Panc1 (cell line): ENCODE measurements around the gene UCP2. TPM values are rescaled to one million over a fixed set of nuclear protein-coding genes. Genes with fewer than 3 reads are reported as not detected.

Experiments used
- ATAC-seq: fragments of 200-7000 bp; cut with Tn5 transposase; 2 replicates; pipeline ENCODE4 v1.9.1; 2020; ENCODE audit warnings: mild to moderate bottlenecking, moderate library complexity
- BruUV-seq: library from RNA; stranded (reverse); fragments of 400-500 nt; replicated peaks from 2 replicates; lab custom pipeline; 2021; lab: Mats Ljungman, UMichigan
- CTCF ChIA-PET: fragments of 300-600 bp; sonication (Branson Sonifier 250); formaldehyde crosslinking; loops from one replicate; lab custom pipeline; 2022; ENCODE audit warnings: antibody characterized with exemption; lab: Charles Lee
- POLR2A ChIA-PET: fragments of 300-600 bp; sonication (Branson Sonifier 250); formaldehyde crosslinking; loops from one replicate; lab custom pipeline; 2022; ENCODE audit warnings: antibody characterized with exemption; lab: Charles Lee
- DNase-seq: peaks from one replicate; pipeline ENCODE4 v3.0.0-alpha.2; 2010; ENCODE audit warnings: low read depth, low spot score
- H3K27ac ChIP-seq: 2 replicates; pipeline ENCODE4 v1.5.1; 2011; ENCODE audit warnings: mild to moderate bottlenecking, low read length, inconsistent platforms
- H3K27me3 ChIP-seq: fragments of 200-500 bp; sonication (Bioruptor generic); 2 replicates; pipeline ENCODE4 v1.6.0; 2014; ENCODE audit warnings: low read length, inconsistent platforms; ENCODE audit not compliant: control insufficient read depth, insufficient read depth
- H3K36me3 ChIP-seq: fragments of 200-500 bp; sonication (Bioruptor generic); 2 replicates; pipeline ENCODE4 v1.5.1; 2014; ENCODE audit warnings: inconsistent platforms, mild to moderate bottlenecking, low read length, moderate library complexity; ENCODE audit not compliant: control insufficient read depth, insufficient read depth
- H3K4me1 ChIP-seq: 2 replicates; pipeline ENCODE4 v1.5.1; 2011; ENCODE audit warnings: inconsistent platforms, mild to moderate bottlenecking, low read length, moderate library complexity; ENCODE audit not compliant: control insufficient read depth, insufficient read depth
- H3K4me3 ChIP-seq, 2 experiments: 2 replicates each; pipeline ENCODE4 v1.5.1; 2011 to 2012; ENCODE audit warnings: low read depth in 2 of 2, low read length in 2 of 2, mild to moderate bottlenecking in 2 of 2, inconsistent platforms in 1 of 2, moderate library complexity in 1 of 2
- H3K9me3 ChIP-seq: fragments of 200-500 bp; sonication (Bioruptor generic); 2 replicates; pipeline ENCODE4 v1.5.1; 2014; ENCODE audit warnings: low read depth, mild to moderate bottlenecking, inconsistent platforms, low read length, moderate library complexity; ENCODE audit not compliant: control insufficient read depth, insufficient read depth
- CTCF ChIP-seq: fragments of 450-650 bp; IDR thresholded peaks from 2 replicates; pipeline ENCODE4 v1.5.1; 2017; ENCODE audit warnings: mild to moderate bottlenecking
- POLR2AphosphoS5 ChIP-seq: IDR thresholded peaks from 2 replicates; pipeline ENCODE4 v1.6.1; 2012; ENCODE audit warnings: mild to moderate bottlenecking, low read depth, low read length, moderate library complexity
- REST ChIP-seq, 2 experiments: IDR thresholded peaks; 2 replicates each; pipeline ENCODE4 v1.6.1; 2011 to 2012; ENCODE audit warnings: low read depth in 2 of 2, control low read depth in 1 of 2, low read length in 1 of 2, mild to moderate bottlenecking in 1 of 2, moderate library complexity in 1 of 2; ENCODE audit not compliant: insufficient read depth in 1 of 2
- SIN3A ChIP-seq: IDR thresholded peaks from 2 replicates; pipeline ENCODE4 v1.6.1; 2012; ENCODE audit warnings: low read depth, mild to moderate bottlenecking, low read length, moderate library complexity, borderline replicate concordance; ENCODE audit not compliant: insufficient read depth
- TCF7L2 ChIP-seq: IDR thresholded peaks from 2 replicates; pipeline ENCODE4 v1.6.1; 2011; ENCODE audit warnings: mild to moderate bottlenecking, low read depth, low read length, inconsistent platforms
- in situ Hi-C: cut with HindIII; loops from 2 replicates; pipeline ENCODE4 v1.10.0; 2016; ENCODE audit warnings: low sequenced_read_pairs, low pct_unique_long_range_greater_than_20kb
- intact Hi-C: fragments of 100-400 bp; cut with micrococcal nuclease; formaldehyde crosslinking; loops from one replicate; pipeline ENCODE4 v1.10.0; 2022; ENCODE audit not compliant: unreplicated experiment
- total RNA-seq: library from RNA; stranded (reverse); gene quantifications from one replicate; pipeline ENCODE4 v1.2.1, GENCODE V29; 2021; ENCODE audit not compliant: unreplicated experiment

Gene UCP2
- total RNA-seq, 1 experiment from 2014 or later, result 68.8 TPM

- H3K36me3 ChIP-seq, result no peaks in the 10 kb centered on the region
- in situ Hi-C loops (no loop called here), intact Hi-C loops (no loop called here)
- CTCF ChIA-PET, result no interaction called here
- H3K4me1 ChIP-seq, result no peaks in the 10 kb centered on the region
- H3K9me3 ChIP-seq, result no peaks in the 10 kb centered on the region
- TF ChIP-seq REST (IDR thresholded peaks at IDR 0.05; ENCODE audit: insufficient read depth in 1 of 2, low read depth in 2 of 2, low read length in 1 of 2) (no peak), CTCF (no peak), TCF7L2 (no peak), SIN3A (no peak), POLR2AphosphoS5 (no peak)
- no TSS peak for BruUV-seq
- no peaks in the 10 kb centered on the region; the same call in 1 of the 2 replicates for H3K27me3 ChIP-seq
- ATAC-seq, result no peak
- no peak overlapping the region for H3K27ac ChIP-seq
- H3K4me3 ChIP-seq, result no peak overlapping the region
- no peak for DNase-seq
- POLR2A ChIA-PET, result interaction anchor here (0.6 kb wide), 1 partner anchor 282 kb away, joined by 4 read pairs; no protein-coding TSS in a partner anchor
Measured at GRCh38 chr11:73998846-73999575, 16.4 kb upstream of the UCP2 start.

GRCh38 chr11:73997120-73997770, 14.6 kb upstream of the UCP2 start:
- Histone ChIP-seq H3K36me3 (no peaks in the 10 kb centered on the region), H3K27ac (no peak overlapping the region), H3K4me3 (no peak overlapping the region), H3K4me1 (no peaks in the 10 kb centered on the region), H3K9me3 (no peaks in the 10 kb centered on the region), H3K27me3 (no peaks in the 10 kb centered on the region; the same call in 1 of the 2 replicates)
- no peak for ATAC-seq
- in situ Hi-C loops (no loop called here), intact Hi-C loops (no loop called here)
- BruUV-seq, result no TSS peak
- no peak for TF ChIP-seq POLR2AphosphoS5
- no peak for TF ChIP-seq TCF7L2
- TF ChIP-seq CTCF, result no peak
- no peak for TF ChIP-seq REST (IDR thresholded peaks at IDR 0.05; ENCODE audit: insufficient read depth in 1 of 2, low read depth in 2 of 2, low read length in 1 of 2)
- no peak for TF ChIP-seq SIN3A
- ChIA-PET POLR2A (interaction anchor here (0.7 kb wide), 1 partner anchor 31 kb away, joined by 5 read pairs; no protein-coding TSS in a partner anchor), CTCF (no interaction called here)
- DNase-seq, result no peak
